ENCODE results near the gene CDKN2A. TPM values are rescaled to one million over a fixed set of nuclear protein-coding genes. Genes with fewer than 3 reads are reported as not detected.

CDKN2A gene
- total and polyA plus RNA-seq, 9 of the 15 experiments (the other 6 are each of a cell fraction or from before 2014, with no cell fraction given) = not detected

DNA sequence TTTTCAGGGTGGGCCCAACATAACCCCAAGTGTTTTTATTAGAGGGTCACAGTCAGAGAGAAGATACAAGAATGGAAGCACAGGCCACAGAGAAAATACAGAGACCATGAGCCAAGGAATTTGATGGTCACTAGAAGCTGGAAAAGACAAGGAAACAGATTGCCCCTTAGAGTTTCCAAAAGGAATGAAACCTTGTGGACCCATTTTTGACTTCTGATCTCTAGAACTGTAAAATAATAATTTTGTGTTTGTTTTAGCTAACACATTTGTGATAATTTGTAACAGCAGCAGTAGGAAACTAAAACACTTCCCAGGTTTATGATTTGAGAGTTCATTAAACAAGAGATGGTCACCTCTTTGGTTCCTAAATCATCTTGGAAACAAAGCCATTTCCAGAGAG, 21.8 kb downstream of the CDKN2A start (continued):
- TF ChIP-seq TRIM25 (IDR thresholded peaks at IDR 0.05; ENCODE audit: borderline replicate concordance) = no peak
- TF ChIP-seq ZKSCAN1 (IDR thresholded peaks at IDR 0.05; ENCODE audit: low read depth, low read length) = no peak
- TF ChIP-seq, protein P1, sequence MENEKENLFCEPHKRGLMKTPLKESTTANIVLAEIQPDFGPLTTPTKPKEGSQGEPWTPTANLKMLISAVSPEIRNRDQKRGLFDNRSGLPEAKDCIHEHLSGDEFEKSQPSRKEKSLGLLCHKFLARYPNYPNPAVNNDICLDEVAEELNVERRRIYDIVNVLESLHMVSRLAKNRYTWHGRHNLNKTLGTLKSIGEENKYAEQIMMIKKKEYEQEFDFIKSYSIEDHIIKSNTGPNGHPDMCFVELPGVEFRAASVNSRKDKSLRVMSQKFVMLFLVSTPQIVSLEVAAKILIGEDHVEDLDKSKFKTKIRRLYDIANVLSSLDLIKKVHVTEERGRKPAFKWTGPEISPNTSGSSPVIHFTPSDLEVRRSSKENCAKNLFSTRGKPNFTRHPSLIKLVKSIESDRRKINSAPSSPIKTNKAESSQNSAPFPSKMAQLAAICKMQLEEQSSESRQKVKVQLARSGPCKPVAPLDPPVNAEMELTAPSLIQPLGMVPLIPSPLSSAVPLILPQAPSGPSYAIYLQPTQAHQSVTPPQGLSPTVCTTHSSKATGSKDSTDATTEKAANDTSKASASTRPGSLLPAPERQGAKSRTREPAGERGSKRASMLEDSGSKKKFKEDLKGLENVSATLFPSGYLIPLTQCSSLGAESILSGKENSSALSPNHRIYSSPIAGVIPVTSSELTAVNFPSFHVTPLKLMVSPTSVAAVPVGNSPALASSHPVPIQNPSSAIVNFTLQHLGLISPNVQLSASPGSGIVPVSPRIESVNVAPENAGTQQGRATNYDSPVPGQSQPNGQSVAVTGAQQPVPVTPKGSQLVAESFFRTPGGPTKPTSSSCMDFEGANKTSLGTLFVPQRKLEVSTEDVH (IDR thresholded peaks at IDR 0.05; ENCODE audit: low read depth, partially characterized antibody) = no peak
- TF ChIP-seq PTBP1 (IDR thresholded peaks at IDR 0.05; ENCODE audit: low read depth, low read length) = no peak
- no peak for TF ChIP-seq MEF2A (IDR thresholded peaks at IDR 0.05; ENCODE audit: control insufficient read depth, low read depth, low read length)
- no peak for TF ChIP-seq NELFE (IDR thresholded peaks at IDR 0.05; ENCODE audit: insufficient read depth, insufficient read length)
- no peak for TF ChIP-seq NFATC3 (IDR thresholded peaks at IDR 0.05)
- no peak for TF ChIP-seq DPF2 (IDR thresholded peaks at IDR 0.05)
- TF ChIP-seq, protein P2, sequence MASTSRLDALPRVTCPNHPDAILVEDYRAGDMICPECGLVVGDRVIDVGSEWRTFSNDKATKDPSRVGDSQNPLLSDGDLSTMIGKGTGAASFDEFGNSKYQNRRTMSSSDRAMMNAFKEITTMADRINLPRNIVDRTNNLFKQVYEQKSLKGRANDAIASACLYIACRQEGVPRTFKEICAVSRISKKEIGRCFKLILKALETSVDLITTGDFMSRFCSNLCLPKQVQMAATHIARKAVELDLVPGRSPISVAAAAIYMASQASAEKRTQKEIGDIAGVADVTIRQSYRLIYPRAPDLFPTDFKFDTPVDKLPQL (IDR thresholded peaks at IDR 0.05; ENCODE audit: extremely low read depth, insufficient read length) = no peak
- TF ChIP-seq ZNF324 (CRISPR knock-in tag; IDR thresholded peaks at IDR 0.05) = no peak
- TF ChIP-seq ZNF3 (CRISPR knock-in tag; IDR thresholded peaks at IDR 0.05) = no peak
- TF ChIP-seq NEUROD1 (IDR thresholded peaks at IDR 0.05; ENCODE audit: borderline replicate concordance, low read depth, low read length, partially characterized antibody) = no peak
- no peak for TF ChIP-seq EZH2 (IDR thresholded peaks at IDR 0.05; ENCODE audit: borderline replicate concordance, low read depth, low read length)
- TF ChIP-seq ZNF232 (CRISPR knock-in tag; IDR thresholded peaks at IDR 0.05) = no peak
- no peak for TF ChIP-seq MAZ (CRISPR knock-in tag; conservative IDR thresholded peaks at IDR 0.05 in 1 of 2, IDR thresholded peaks at IDR 0.05 in 1 of 2)

Measured in K562 (cell line).